GM18526 (cell line): ENCODE measurements around the gene TIFAB.

Experiments used
- POLR2A ChIP-seq: IDR thresholded peaks from 3 replicates; pipeline ENCODE4 v1.6.1; 2011; ENCODE audit not compliant: insufficient read length; ENCODE audit errors: extremely low read depth

TIFAB gene

DNA sequence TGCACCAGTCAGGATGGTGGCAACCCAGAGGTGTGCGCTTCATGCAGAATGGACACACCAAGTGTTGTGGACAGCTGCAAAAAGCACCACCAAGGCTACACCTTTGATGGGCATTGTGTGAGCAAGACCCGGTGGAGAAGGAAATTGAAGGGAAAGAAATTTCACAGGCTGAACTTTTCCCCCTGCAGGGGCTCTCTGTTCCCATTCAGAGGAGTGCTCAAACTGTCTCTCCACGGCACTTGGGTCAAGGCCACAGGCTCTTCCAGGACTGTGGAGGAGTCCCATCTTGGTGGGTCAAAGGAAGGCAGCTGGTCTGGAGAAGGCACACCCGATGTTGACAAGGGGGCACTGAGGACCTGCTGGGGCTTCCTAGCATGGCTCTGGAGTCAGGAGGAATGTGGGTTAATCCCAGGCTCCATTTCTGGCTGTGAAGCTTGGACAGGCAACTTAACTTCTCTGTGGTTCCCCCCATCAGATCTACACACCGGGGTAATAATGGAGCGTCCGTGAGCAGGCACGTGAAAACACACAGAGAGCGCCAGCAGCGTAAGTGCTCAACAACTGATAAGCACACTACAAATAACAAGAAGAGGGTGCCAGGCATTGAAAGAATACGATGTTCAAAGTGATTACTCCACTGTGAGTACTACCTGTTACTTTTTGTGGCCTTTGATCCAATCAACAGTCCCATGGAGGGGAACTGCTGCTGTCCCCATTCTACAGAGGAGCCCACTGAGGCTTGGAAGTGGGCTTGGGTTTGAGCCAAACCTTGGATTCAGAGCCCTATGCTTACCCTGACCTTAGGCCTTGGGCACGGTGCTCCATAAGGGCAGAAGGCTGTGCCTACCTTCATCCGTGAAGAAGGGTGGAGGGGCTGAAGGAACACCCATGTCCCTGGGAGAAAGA is 34.2 kb upstream of the TIFAB start:
- TF ChIP-seq POLR2A, result no peak

GRCh38 chr5:135484674-135485086 is 32.5 kb upstream of the TIFAB start:
- TF ChIP-seq POLR2A, result no peak

GRCh38 chr5:135483254-135483653 is 31.1 kb upstream of the TIFAB start:
- no peak for TF ChIP-seq POLR2A

DNA sequence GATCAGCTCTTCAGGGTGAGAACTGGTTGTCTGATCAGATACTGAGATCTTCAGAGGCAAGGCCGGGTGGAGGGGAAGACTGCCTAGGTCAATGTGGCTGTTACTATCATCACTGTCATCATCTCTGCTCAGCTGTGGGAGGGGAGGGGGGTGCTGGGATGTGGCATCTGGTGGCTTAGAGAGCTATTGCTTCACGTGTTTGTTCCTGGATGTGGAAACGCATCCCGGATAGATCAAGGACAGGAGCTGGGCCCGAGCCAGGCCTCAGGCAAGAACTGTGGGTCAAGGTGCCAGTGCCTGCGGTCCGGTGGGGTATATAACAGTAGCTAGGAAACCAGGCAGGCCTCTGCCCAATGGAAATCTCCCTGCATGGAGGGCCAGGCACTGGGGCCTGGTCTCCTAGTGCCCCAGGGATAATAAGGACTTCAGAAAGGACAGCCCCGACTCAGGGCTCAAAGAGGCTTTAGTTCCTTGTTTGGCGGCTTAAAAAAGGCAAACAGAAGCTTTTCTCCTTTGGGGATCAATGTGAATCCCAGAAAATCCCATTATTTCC is 30.3 kb upstream of the TIFAB start:
- TF ChIP-seq POLR2A, result no peak

DNA sequence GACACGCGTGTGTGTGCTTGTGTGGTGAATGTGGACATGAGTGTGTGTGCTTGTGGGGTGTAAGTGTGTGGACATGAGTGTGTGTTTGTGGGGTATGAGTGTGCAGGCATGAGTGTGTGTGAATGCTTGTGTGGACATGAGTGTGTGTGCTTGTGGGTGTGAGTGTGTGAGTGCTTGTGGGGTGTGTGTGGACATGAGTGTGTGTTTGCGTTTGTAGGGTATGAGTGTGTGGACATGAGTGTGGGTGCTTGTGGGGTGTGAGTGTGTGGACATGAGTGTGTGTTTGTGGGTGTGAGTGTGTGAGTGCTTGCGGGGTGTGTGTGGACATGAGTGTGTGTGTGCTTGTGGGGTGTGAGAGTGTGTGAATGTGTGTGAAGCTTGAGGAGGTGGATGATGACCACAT is 29.8 kb upstream of the TIFAB start:
- no peak for TF ChIP-seq POLR2A

- TF ChIP-seq POLR2A, result no peak
Observed at GRCh38 chr5:135481387-135481786, 29.2 kb upstream of the TIFAB start.

DNA sequence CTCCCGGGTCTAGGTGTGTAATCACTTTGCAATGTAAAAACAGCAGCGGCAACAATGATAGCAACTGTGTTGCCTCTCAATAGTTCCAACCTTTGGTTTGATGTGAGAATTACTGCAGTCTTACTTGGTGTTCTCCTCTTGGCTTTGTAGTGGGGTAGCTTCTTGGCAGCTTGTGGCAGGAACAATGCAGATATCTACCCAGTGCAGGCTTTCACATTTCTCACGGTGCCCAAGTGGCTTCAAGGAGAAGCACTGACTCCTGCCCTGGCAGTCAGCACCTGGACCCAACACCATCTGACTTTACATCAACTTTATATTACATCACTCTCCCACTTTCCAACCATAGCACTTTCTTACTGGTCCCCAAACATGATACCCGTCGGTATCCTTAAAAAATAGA is 28.4 kb upstream of the TIFAB start:
- TF ChIP-seq POLR2A, result no peak

DNA sequence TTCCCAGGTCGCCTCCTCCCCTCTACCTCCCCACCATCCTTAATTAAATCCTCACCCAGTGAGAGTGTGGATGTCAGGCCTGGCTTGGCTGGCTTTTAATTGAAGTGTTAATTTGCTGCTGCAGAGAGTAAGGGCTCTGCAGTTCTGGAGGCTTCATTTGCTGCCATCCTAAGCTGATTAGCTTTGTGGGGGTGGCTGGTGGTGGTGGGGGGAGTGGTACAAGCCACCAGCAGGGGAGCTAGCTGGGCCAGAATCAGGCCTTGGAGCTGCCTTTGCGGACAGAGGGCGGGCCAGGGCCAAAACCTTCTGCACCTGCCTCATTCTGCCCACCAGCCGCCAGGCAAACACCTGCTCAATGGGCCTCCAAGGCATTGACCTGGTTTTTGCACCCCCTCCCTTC is 26.8 kb upstream of the TIFAB start:
- no peak for TF ChIP-seq POLR2A

DNA sequence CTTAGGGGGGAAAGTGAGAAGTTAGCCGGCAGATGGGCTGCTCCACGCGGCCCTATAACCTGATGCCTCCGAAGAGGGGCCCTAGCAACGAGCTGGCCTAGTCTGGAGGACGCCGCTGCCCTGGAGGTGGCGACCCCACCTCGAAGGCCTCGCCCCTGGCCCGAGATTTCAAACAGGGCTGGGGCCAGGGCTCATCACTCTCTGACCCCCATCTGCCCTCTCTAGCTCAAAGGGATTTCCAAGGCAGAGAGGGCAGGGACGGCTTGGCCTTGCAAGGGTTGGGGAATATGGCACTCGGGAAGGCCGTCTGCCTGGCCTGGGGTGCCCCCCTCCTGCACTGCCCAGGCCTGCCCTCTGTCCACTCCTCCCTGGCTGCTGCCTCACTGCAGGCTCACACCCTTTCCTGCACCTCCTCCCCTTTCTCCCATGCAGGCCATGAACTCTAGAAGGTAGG is 25.5 kb upstream of the TIFAB start:
- no peak for TF ChIP-seq POLR2A

- no peak for TF ChIP-seq POLR2A
Observed at GRCh38 chr5:135476615-135477581, 24.7 kb upstream of the TIFAB start.

GRCh38 chr5:135473956-135474670 is 22.0 kb upstream of the TIFAB start:
- TF ChIP-seq POLR2A, result no peak

DNA sequence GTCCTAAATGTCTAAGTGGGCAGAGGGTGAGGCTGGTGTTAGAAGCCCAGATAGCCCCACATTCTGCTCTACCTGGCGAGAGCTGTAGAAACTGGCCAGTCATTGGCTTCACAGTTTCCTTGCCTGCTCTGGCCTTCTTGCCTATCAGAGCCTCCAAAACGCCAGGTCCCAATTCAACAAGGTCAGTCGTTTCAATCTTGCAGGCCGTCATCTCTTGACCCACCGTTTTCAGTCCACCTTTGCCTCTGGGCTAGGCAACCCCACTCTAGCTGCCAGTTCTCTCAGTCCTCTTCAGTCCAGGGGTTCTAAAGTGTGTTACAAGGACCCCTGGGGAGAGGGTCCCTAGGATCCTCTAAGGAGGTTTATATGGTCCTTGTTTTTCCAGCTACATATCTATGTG is 20.0 kb upstream of the TIFAB start:
- TF ChIP-seq POLR2A, result no peak

DNA sequence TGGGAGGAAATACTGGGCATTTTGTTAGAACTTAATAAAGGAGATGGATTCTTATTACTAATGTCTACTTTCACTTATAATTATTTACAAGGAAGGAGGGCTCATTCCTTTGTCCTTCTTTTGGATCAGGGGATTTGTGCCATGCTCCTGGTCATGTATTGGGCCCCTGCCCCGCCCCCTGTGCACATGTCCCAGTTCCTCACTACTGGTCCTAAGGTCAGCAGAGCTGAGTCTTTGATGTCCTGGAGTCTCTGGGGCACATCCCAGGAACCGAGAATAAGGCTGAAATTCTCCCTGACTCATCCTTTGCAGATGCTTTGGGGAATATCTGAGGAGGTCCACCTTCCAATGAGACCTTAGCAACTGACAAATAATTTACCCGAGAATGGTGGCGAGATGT is 19.6 kb upstream of the TIFAB start:
- TF ChIP-seq POLR2A, result no peak

GRCh38 chr5:135469911-135470310 is 17.8 kb upstream of the TIFAB start:
- no peak for TF ChIP-seq POLR2A

GRCh38 chr5:135468541-135468940 is 16.4 kb upstream of the TIFAB start:
- no peak for TF ChIP-seq POLR2A
